Kidney (tissue), 14 donors: Measurements from ENCODE around the gene RTEL1. TPM values are rescaled to one million over a fixed set of nuclear protein-coding genes. Genes with fewer than 3 reads are reported as not detected.
"Not testable (repeated sequence)": the region's sequence is repeated elsewhere in the genome, so short reads cannot be mapped to it uniquely, and the experiment has no call there.

Experiments
- DNase-seq, 5 donors: peaks; one replicate each; pipeline ENCODE4 v3.0.0-alpha.2; 2013 to 2020
- FAIRE-seq: peaks from 2 replicates; lab custom pipeline; 2012; peaks lifted over from hg19 to GRCh38; lab: Jason Lieb, UNC
- H3K27ac ChIP-seq, 2 donors: one replicate each; pipeline ENCODE4 v1.7.0; 2013; ENCODE audit warnings: low read depth in 2 of 2, low read length in 2 of 2, inconsistent platforms in 1 of 2
- H3K27me3 ChIP-seq: one replicate; pipeline ENCODE4 v1.7.1; 2013; ENCODE audit warnings: low read length, inconsistent platforms; ENCODE audit not compliant: control insufficient read depth, insufficient read depth
- H3K36me3 ChIP-seq, 3 donors: one replicate each; pipeline versions ENCODE4 v1.7.0 to v1.7.1; 2013; ENCODE audit warnings: low read length in 3 of 3, control low read depth in 1 of 3, inconsistent platforms in 1 of 3; ENCODE audit not compliant: insufficient read depth in 3 of 3, control insufficient read depth in 2 of 3
- H3K4me1 ChIP-seq, 3 donors: one replicate each; pipeline versions ENCODE4 v1.7.0 to v1.7.1; 2013; ENCODE audit warnings: low read length in 3 of 3, inconsistent platforms in 1 of 3, low read depth in 1 of 3; ENCODE audit not compliant: control insufficient read depth in 2 of 3, insufficient read depth in 2 of 3
- H3K4me3 ChIP-seq, 3 donors: one replicate each; pipeline versions ENCODE4 v1.7.0 to v1.8.1; 2013; ENCODE audit warnings: low read length in 3 of 3, control low read depth in 1 of 3, inconsistent platforms in 1 of 3
- H3K9ac ChIP-seq, 3 donors: one replicate each; pipeline versions ENCODE4 v1.7.0 to v1.7.1; 2013; ENCODE audit warnings: low read length in 3 of 3, control low read depth in 1 of 3, inconsistent platforms in 1 of 3
- H3K9me3 ChIP-seq, 3 donors: one replicate each; pipeline versions ENCODE4 v1.7.0 to v1.7.1; 2013; ENCODE audit warnings: low read length in 3 of 3, control low read depth in 1 of 3, inconsistent platforms in 1 of 3; ENCODE audit not compliant: control insufficient read depth in 2 of 3, insufficient read depth in 1 of 3
- CTCF ChIP-seq: IDR thresholded peaks from 3 replicates; pipeline ENCODE4 v1.5.1; 2012; ENCODE audit warnings: mild to moderate bottlenecking, moderate library complexity, borderline replicate concordance; ENCODE audit not compliant: insufficient read depth; ENCODE audit errors: extremely low read depth
- intact Hi-C: fragments of 100-400 bp; cut with DNase I; formaldehyde crosslinking; loops from one replicate; pipeline ENCODE4 v1.11.1; 2022
- polyA plus RNA-seq: library from polyadenylated mRNA; stranded (reverse); fragments of 350-450 nt; fragmentation: Illumina TruSeq; extraction: RNeasy Lipid Tissue Mini Kit (QIAGEN cat#74804); gene quantifications from one replicate; pipeline ENCODE4 v1.2.3, GENCODE V29; 2014; ENCODE audit warnings: low read depth, low replicate concordance; ENCODE audit not compliant: insufficient read depth
- total RNA-seq: library from RNA; stranded (reverse); fragmentation: NEBNext Ultra II Directional; extraction: Animal tissue kit (Norgen Biotek cat#: 25700); gene quantifications from one replicate; pipeline ENCODE4 v1.2.1, GENCODE V29; 2021
- donor health status: control.
- donor health status: control.
- donor health status: control.
- donor health status: control.
- donor health status: control.
- donor health status: DM: yes; HTN: yes; CAD: no.
- donor health status: Normal renal cell carcinoma (clear cell type).

Gene RTEL1
- total and polyA plus RNA-seq, 2 donors from 2014 or later = 5.3 to 37.7 TPM

GRCh38 chr20:63628246-63628975, 29.7 kb upstream of the RTEL1 start:
- intact Hi-C loops = no loop called here
- no peak for TF ChIP-seq CTCF
- H3K9ac ChIP-seq = peak overlapping the region in 2 of 3 donors; percentile 66 to 76
- DNase-seq = peak; percentile 81 to 88 (median 86)
- H3K4me3 ChIP-seq = peak overlapping the region; percentile 7 to 80 (median 62)
- no peak for FAIRE-seq
- H3K27ac ChIP-seq = peak overlapping the region; percentile 48 to 97
- no peaks in the 10 kb centered on the region for H3K9me3 ChIP-seq
- no peaks in the 10 kb centered on the region for H3K36me3 ChIP-seq
- H3K4me1 ChIP-seq = peaks cover 0 to 7% (median 5%) of the 10 kb centered on the region in 3 donors
- H3K27me3 ChIP-seq = no peaks in the 10 kb centered on the region

GRCh38 chr20:63630956-63631355, 27.2 kb upstream of the RTEL1 start:
- peak in 1 of 5 donors; percentile 41 for DNase-seq
- H3K4me3 ChIP-seq, H3K27me3 ChIP-seq, H3K9me3 ChIP-seq, FAIRE-seq, intact Hi-C loops, H3K9ac ChIP-seq, H3K27ac ChIP-seq, H3K4me1 ChIP-seq, H3K36me3 ChIP-seq: not testable (repeated sequence)

- H3K9ac ChIP-seq, FAIRE-seq, H3K4me3 ChIP-seq, H3K36me3 ChIP-seq, H3K27ac ChIP-seq, H3K27me3 ChIP-seq, H3K4me1 ChIP-seq, H3K9me3 ChIP-seq, intact Hi-C loops: not testable (repeated sequence)
- peak; percentile 41 to 81 (median 64) for DNase-seq
Measured at GRCh38 chr20:63631426-63631825, 26.7 kb upstream of the RTEL1 start.

GRCh38 chr20:63633732-63634131, 24.4 kb upstream of the RTEL1 start:
- Histone ChIP-seq H3K36me3 (no peaks in the 10 kb centered on the region), H3K4me3 (no peak overlapping the region), H3K4me1 (no peaks in the 10 kb centered on the region), H3K27ac (no peak overlapping the region), H3K9ac (no peak overlapping the region), H3K9me3 (no peaks in the 10 kb centered on the region), H3K27me3 (no peaks in the 10 kb centered on the region)
- no peak for TF ChIP-seq CTCF
- intact Hi-C loops = no loop called here
- FAIRE-seq (no peak), DNase-seq (no peak)
